GM20431 (cell line): ENCODE data around the gene ADO.

ENCODE experiments used
- in situ Hi-C: fragments of 300-500 bp; cut with MseI, MboI; formaldehyde crosslinking; loops from one replicate; pipeline ENCODE4 v1.15.0; 2020; ENCODE audit warnings: low sequenced_read_pairs; ENCODE audit not compliant: unreplicated experiment

The ADO gene

DNA sequence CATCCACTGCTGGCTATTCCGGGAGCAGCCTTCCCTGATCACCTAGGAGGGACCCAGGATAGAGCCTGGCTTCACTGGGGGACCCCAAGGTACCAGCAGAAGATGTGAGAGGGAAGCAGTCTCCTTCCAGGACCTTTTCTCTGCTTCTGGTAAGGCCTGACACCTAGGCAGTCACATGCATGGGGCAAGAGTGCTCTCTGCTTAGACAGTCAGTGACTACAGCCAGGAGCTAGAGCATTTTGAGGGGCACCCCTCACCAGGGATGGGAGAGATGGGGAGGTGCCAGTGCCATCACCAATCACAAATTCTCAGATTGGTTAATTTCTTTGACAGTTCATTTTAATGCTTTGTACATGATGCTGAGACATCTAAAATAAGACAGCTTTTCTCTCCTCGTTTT lies 13.9 kb upstream of the ADO start:
- in situ Hi-C loops: no loop called here

DNA sequence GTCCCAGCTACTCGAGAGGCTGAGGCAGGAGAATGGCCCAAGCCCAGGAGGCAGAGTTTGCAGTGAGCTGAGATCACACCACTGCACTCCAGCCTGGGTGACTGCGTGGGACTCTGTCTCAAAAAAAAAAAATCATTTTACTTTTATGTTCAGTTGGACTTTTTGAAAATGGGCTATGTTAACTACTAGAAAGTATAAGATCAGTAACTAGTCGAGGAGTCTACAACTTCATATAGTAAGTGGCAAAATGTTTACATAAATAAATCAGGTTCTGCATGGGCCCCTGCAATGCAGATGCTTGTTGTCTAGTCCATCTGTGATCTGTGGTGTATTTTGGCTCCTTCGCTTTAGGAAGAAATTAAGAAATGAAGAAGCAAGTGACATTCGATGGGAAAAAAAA lies 12.3 kb upstream of the ADO start:
- in situ Hi-C loops: no loop called here

DNA sequence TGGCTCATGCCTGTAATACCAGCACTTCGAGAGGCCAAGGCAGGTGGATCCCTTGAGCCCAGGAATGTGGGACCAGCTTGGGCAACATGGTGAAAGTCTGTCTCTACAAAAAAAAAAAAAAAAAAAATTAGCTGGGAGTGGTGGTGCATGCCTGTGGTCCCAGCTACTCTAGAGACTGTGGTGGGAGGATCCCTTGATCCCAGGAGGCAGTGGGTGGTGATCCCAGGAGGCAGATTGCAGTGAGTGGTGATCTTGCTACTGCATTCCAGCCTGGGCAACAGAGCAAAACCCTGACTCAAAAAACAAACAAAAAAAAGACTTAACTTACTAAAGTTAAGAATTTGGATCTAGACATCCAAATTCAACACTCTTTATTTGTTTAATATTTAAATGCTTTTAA lies 10.2 kb upstream of the ADO start:
- in situ Hi-C loops: no loop called here

DNA sequence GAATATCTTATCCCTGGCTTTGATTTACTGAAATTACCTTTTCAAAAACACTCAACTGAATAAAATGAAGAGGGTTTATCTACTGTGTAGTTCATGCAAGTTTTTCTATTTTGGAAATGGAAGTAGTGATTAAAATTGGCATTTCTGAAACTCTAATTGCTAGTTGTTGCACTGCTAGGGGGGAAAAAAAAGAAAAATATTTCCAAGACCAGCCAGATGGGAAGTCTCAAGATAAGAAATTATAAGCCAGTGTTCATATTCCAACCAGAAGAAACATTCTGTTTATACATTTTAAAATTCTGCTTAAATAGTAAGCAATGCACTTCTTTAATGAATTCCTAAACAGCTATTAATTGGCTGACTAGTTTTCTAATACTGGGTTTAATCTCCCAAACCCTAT lies 9.4 kb upstream of the ADO start:
- in situ Hi-C loops: no loop called here

DNA sequence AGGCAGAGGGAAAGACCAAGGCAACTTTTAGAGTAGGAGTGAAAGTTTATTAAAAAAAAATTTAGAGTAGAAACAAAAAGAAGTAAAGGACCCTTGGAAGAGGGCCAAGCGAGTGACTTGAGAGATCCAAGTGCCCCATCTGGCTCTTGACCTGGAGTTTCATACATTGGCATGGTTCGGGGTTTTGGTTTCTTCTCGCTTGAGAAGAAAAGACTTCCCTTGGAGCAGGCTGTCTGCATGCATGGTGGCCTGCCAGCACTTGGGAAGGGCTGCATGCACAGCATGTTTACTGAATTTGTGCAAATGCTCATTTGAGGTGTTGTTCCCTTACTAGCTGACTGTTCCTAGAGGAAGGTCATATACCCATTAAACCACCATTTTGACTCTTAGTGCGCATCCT lies 8.8 kb upstream of the ADO start:
- in situ Hi-C loops: no loop called here

DNA sequence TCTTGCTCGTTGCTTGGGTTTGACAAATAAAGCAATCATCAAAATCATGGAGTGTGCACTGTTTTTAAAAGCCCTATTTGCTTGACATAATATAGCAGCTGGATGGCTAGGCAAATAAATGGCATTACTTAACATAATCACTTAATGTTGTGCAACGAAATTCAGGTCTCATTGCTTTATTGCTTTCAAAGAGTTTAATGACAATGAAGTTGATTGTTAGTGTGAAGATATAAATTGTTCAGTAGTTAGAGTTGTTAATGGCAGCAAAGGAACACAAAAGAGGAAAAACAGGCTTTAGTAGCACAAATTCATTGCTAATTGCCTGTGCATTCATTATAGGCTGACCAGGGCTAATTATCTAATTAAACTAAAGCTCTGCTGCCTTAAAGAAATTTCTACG lies 7.6 kb upstream of the ADO start:
- in situ Hi-C loops: no loop called here

DNA sequence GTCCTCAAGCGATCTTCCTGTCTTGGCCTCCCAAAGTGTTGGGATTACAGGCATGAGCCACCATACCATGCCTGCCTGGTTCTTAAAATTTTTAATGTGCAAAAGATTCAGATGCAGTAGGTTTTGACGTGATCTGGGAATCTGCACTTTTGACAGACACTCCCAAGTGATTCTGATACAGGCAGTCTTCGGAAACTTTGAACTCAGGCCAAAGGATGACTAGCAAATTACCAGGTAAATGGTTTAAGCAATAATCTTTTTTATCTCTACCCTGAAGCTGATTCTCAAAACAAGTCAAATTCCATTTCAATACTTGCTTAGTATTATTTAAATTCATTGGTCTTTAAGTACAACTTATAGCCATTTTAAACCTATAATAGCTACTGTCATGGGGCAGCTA lies 2.6 kb upstream of the ADO start:
- in situ Hi-C loops: no loop called here

DNA sequence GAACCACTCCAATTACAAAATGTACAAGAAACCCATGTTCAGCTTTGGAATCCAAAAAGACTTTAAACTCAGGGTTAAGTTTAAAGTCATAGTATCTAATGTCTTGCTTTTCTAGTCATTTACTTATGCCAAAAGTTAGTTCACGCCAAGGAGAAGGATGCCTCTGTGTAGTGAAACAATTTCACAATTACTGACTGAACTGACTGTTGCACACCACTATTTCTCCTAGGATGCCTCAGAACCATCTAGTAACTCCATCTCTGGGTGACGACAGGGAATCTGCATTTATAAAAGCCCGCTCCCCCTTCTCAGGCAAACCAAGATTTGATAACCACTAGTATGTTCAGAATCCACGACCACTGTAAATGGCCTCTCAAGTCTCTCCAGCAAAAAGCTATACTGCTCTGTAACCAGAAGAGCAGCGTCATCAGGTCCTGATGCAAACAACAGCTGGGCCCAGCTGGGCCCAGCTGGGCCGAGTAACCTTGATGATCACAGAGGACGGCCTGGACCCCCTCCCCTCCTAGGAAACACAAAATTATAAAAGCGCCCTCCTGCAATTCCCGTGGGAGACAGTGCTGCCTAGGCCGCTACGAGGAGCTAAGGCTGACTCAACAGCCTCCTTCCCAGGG lies 680 bp upstream of the ADO start:
- in situ Hi-C loops: no loop called here

DNA sequence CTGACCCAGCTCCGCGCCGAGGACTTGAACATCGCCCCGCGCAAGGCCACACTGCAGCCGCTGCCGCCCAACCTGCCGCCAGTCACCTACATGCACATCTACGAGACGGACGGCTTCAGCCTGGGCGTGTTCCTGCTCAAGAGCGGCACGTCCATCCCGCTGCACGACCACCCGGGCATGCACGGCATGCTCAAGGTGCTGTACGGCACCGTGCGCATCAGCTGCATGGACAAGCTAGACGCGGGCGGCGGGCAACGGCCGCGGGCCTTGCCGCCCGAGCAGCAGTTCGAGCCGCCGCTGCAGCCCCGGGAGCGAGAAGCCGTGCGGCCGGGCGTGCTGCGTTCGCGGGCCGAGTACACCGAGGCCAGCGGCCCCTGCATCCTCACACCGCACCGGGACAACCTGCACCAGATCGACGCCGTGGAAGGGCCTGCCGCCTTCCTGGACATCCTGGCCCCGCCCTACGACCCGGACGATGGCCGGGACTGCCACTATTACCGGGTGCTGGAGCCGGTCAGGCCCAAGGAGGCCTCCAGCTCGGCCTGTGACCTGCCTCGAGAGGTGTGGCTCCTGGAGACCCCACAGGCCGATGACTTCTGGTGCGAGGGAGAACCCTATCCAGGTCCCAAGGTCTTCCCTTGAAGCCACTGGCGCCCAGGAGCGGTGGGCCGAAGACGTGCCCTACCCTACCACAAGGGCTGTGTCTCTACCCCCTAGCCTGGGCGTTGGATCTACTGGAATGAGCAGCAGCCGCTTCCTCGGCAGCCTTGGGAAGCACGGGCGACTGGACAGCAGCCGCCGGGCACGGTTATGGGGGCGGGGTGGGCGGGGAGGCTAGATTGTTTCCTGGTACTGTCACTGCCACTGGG lies 945 bp downstream of the ADO start:
- in situ Hi-C loops: no loop called here

DNA sequence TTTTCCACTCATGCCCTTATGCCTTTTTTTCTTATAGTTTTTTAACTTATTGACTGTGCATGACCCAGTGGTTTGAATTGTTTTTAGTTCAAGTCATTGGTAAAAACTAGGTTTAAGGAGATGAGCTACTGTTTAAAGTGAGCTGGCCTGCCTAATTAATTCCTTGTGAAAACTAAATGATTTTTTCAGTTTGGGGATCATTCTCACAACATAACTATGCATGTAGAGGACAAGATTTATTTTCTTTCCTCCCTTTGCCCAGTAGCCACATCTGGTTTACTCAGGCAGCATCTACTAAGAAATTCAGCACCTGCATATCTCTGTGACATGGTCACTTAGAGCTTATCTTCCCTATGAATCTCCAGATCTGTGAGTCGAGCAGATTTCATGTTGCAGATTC lies 1.7 kb downstream of the ADO start:
- in situ Hi-C loops: no loop called here

DNA sequence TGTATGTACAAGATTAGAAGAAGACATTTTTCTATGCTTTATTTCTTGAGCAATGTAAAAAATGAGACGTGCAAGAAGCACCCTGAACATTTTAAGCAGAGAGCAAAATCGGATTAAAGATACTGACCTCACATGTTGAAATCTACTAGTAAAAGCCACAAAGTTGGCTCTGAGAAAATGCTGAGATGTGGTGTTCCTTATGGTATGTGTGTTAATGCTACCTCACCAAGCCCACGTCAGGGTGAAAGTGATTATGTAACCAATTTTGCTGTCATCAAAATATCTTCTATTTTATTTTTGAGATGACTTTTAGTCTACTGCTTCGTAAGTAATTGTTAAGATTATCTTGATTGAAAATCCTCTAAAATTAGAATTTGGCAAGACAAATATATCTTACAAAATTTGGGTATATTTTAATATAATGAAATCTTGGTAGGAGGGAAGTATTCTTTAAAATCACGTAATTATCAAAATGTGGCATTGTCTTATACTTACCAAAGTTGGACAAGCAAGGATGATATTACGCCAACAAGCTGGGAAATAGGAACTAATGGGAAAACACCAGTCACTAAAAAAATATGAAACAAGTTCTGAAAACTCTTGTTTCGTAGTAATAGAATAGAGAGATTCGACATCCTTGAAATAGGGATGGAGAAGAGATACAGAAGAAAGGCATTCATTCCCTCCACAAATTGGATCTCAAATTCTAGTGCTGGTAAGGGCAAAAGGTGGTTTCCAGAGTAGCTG lies 5.8 kb downstream of the ADO start:
- in situ Hi-C loops: no loop called here

DNA sequence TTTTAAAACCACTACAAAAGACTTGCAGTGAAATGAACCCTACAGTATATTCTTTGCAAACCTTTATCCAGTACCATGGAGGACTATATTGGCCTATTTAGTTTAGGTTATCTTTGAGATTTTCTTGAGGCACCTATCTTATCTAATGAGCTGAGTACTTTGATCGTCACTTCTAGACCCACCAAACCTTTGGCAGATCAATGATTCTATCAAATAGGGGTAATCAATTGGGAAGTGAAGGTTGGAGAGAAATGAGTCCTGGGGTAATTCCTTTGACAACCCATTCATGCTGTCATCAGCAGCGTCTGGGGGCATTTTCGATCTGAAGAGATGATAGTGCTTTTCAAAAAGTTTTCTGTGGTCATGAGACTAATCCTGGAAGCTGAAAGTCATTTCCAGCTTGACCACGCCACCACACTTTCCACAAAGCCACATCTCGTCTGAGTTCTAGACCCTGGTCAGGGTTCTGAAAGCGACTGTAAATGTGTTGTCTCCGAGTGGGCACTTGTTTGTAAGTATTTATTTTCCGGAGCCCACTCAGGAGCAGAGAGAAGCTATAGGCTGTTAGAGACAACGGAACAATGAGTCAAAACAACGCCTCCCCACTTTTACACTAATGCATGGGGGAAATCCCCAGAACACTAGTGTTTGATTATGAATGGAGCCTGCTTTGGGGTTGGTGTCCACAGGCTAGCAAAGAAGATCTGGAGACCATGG lies 6.8 kb downstream of the ADO start:
- in situ Hi-C loops: no loop called here

DNA sequence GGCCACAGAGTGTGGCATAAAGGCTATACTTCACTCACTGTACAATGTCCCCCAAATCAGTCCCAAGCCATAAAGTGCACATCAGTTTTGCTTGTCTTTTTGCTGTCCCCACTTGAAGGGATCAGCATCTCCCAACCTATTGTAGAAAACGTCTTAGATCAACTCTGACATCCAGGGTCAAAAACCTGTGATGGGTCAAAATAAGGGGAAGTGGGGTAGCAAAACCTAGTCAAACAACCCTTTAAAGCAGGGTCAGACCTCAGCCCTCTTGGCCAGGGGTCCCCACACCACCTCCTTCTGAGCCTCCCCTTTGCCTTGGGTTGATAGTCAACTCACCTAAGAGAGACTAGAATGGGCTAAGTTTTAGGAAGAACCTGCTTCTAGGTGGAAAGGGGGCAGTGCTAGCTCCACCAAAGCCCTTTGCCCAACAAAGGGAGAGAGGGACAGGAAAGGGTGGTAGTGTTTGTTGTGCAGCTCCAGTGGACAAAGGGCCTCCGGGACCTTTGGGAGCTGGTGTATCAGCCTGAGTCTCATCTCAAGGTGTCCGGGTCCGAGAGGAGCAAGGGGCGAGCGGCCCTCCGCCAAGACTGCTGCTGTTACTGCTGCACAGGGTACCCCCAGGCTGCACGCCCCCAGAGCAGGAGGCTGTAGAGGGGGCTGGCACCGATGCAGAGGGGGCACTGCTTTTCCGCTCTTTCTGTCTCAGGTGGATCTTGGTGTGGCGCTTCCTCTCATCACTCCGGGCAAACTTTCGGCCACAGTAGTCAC lies 8.3 kb downstream of the ADO start:
- in situ Hi-C loops: no loop called here

DNA sequence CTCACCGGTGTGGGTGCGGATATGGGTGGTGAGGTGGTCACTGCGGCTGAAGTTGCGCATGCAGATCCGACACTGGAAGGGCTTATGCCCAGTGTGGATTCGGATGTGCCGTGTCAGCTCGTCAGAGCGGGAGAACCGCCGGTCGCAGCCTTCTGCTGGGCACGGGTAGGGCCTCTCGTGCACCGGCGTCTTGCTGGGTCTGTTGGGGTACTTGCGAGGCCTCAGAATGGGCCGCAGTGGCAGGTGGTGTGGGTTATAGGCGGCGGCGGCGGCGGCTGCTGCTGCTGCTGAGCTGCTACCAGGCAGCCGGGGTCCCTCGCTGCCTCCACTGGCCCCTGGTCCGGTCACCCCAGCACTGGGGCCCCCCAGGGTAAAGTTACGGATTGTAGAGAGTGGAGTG lies 8.9 kb downstream of the ADO start:
- in situ Hi-C loops: no loop called here

DNA sequence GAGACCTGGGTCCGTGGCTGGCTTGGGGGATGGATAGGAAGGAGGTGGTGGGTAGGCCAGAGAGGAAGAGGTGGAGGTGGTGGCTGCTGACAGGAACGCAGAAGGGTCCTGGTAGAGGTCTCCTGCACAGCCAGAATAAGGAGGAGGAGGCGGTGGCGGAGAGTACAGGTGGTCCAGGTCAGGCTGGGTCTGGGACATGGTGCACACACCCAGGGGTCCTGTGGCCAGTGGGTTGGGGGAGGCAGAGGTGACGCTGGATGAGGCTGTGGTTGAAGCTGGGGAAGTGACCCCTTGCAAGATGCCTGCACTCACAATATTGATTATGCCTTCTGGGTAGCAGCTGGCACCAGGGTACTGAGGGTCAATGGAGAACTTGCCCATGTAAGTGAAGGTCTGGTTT lies 9.5 kb downstream of the ADO start:
- in situ Hi-C loops: no loop called here

DNA sequence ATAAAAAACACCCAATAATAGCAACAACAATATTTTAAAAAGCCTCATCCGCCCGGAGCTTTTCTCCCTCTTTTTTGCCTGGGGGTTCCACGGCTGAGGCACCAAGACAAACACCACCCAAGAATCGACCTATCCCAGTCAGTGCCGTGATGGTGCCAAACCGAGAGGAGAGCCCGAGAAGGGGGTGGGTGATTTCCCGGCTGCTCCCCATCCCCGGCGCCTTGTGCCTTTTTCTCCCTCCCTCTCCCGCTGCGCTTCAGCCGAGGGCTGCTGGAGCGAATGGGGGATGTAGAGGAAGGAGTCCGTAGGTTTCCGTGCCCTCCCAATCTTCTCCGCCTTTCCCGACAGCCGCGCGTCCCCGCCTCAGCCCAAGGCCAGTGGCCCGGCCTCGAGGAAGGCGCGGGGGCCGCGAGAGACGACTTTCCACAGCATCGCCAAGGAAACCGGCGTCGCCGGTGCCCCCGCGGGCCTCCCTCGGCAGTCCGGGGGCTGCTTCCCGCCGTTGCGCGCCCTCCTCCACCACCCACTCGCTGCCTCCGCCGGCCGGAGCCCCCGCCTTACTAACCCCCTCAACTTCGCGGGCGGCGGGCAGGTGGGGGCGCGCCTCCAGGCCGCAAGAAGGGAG lies 10.3 kb downstream of the ADO start:
- in situ Hi-C loops: no loop called here

DNA sequence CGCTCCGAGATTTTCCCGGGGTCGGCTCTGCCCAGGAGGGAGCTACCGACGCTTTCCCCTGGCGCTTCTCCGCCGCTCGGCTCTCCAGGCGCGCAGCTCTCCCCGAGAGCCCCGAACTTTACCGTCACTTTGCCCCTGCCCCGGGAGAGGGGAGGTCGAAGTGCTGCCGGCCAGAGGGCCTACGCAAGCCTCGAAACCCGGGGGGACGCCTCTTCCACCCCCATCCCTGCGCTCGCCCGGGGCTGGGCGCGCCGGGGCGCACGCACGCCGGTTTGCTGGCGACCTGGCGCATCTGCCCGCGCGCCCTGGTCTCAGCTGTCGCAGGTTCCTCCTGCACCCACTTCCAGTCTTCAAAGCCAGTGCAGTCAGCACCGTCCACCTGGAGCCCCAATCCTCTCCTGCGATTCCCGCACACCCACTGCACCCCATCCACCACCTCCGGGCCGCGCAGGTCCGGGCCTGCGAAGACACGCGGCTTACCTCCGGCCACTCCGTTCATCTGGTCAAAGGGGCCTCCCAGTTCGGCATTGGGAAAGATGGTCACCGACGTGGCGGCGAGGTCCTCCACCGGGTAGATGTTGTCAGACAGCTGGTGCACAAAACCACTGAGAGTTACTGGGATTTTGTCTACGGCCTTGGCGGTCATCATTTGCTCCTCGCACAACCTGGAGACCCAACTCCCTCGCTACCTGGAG lies 11.0 kb downstream of the ADO start:
- in situ Hi-C loops: no loop called here

DNA sequence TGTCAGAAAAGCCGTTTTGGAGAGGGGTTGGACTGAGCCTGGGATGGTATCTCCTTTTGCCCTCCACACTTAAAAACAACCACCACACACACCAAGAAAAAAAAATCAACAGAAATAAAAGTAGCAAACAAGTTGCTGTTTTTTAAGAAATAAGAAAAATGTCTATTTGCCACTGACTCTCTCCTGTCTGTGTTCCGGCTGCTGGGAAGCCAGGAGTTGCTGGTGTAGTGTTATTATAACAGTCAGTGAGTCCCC lies 11.5 kb downstream of the ADO start:
- in situ Hi-C loops: no loop called here
